GM13976 (cell line): ENCODE measurements around the gene WFDC13.

Experiments
- DNase-seq: peaks from one replicate; pipeline ENCODE4 v3.0.0; 2012; ENCODE audit warnings: low spot score
- in situ Hi-C: fragments of 300-500 bp; cut with MboI; formaldehyde crosslinking; loops from one replicate; pipeline ENCODE4 v1.12.0; 2022; ENCODE audit warnings: low sequenced_read_pairs, mixed read lengths, inconsistent platforms; ENCODE audit not compliant: unreplicated experiment
- TF ChIP-seq, protein P1 (sequence below): IDR thresholded peaks from 2 replicates; pipeline ENCODE4 v1.5.1; 2012; ENCODE audit warnings: borderline replicate concordance, mild to moderate bottlenecking; ENCODE audit not compliant: insufficient read depth; ENCODE audit errors: extremely low read depth, missing control alignments, control extremely low read depth

WFDC13 gene

DNA sequence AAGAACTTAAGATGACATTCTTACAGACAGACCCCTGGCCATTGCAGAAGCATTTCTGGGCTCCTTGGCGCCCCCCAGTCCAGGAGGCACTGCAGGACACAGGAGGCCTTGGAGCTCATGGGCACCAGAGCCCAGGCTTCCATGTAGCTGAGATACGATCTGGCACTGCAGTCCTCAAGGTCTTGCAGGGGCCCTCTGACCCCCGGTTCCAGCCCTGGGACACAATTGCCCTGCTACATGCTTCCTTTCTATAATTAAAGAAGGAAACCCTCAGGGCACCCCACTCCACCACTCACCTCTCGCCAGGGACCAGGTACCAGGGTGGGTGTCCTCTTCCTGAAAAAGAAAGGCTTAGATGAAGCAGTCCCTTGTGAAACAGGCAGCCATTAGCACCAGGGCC, 56.3 kb downstream of the WFDC13 start:
- TF ChIP-seq, protein P1, sequence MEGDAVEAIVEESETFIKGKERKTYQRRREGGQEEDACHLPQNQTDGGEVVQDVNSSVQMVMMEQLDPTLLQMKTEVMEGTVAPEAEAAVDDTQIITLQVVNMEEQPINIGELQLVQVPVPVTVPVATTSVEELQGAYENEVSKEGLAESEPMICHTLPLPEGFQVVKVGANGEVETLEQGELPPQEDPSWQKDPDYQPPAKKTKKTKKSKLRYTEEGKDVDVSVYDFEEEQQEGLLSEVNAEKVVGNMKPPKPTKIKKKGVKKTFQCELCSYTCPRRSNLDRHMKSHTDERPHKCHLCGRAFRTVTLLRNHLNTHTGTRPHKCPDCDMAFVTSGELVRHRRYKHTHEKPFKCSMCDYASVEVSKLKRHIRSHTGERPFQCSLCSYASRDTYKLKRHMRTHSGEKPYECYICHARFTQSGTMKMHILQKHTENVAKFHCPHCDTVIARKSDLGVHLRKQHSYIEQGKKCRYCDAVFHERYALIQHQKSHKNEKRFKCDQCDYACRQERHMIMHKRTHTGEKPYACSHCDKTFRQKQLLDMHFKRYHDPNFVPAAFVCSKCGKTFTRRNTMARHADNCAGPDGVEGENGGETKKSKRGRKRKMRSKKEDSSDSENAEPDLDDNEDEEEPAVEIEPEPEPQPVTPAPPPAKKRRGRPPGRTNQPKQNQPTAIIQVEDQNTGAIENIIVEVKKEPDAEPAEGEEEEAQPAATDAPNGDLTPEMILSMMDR = no peak
- in situ Hi-C loops = loop anchor here (25.0 kb wide), 3 partner anchors 171 to 396 kb away; partner anchors contain the start of genes SYS1, WFDC2 and WFDC8
- no peak for DNase-seq
